ENCODE data around the gene A2M. TPM values are rescaled to one million over a fixed set of nuclear protein-coding genes. Genes with fewer than 3 reads are reported as not detected.

Gene A2M
- total and polyA plus RNA-seq, 2 of the 4 experiments (the other 2 are of a cell fraction) = 1.1 to 3.2 TPM

- Histone ChIP-seq H3K9ac (ENCODE audit: low read depth, low read length) (no peak overlapping the region), H3K23ac (ENCODE audit: low read depth, low read length) (no peak overlapping the region), H2BK15ac (ENCODE audit: low read depth, low read length) (no peak overlapping the region), H2BK20ac (ENCODE audit: low read depth, low read length) (no peak overlapping the region), H4K5ac (ENCODE audit: low read depth, low read length) (no peak overlapping the region), H3K18ac (ENCODE audit: low read depth, low read length) (no peak overlapping the region), H2AK9ac (replicated peaks; ENCODE audit: low read depth, low read length, poor library complexity) (no peak overlapping the region), H3K4me2 (ENCODE audit: low read depth, low read length) (no peak overlapping the region), H3K36me3 (ENCODE audit: control insufficient read depth, insufficient read depth, low read length) (no peaks in the 10 kb centered on the region), H2BK5ac (ENCODE audit: low read depth, low read length, poor library complexity, severe bottlenecking) (no peak overlapping the region), H3K9me1 (ENCODE audit: insufficient read depth, low read length) (no peaks in the 10 kb centered on the region), H3K4me3 (ENCODE audit: insufficient read depth, low read depth, low read length) (no peak overlapping the region), H3K14ac (replicated peaks; ENCODE audit: low read depth, low read length) (no peak overlapping the region), H4K91ac (ENCODE audit: insufficient read depth, low read depth, low read length) (no peak overlapping the region), H3K9me3 (ENCODE audit: control insufficient read depth, insufficient read depth, low read length) (no peaks in the 10 kb centered on the region), H3K4ac (ENCODE audit: low read depth, low read length) (no peak overlapping the region), H4K20me1 (ENCODE audit: insufficient read depth, low read length) (no peaks in the 10 kb centered on the region), H3K4me1 (ENCODE audit: control insufficient read depth, insufficient read depth, low read length) (no peaks in the 10 kb centered on the region; the same call in 1 of the 2 replicates), H3K56ac (ENCODE audit: extremely low read depth, insufficient read depth, low read length) (no peak overlapping the region), H3K27me3 (ENCODE audit: control insufficient read depth, insufficient read depth, low read length) (no peaks in the 10 kb centered on the region), H3K27ac (ENCODE audit: insufficient read depth, low read length) (no peak overlapping the region), H2BK120ac (ENCODE audit: low read depth, low read length) (no peak overlapping the region), H3K79me1 (ENCODE audit: low read depth in 1 of 2, low read length in 2 of 2) (no peaks in the 10 kb centered on the region), H2AFZ (replicated peaks; ENCODE audit: low read length, poor library complexity) (no peak overlapping the region), H4K8ac (ENCODE audit: low read depth in 2 of 2, low read length in 2 of 2) (no peak overlapping the region), H2AK5ac (ENCODE audit: low read depth, low read length) (no peak overlapping the region)
- ChIA-PET POLR2A (ENCODE audit: unreplicated experiment) (no interaction called here), CTCF (interaction anchor here (1.0 kb wide), 1 partner anchor 409 kb away, joined by 3 read pairs; no protein-coding TSS in a partner anchor)
- DNase-seq (no peak), ATAC-seq (ENCODE audit: low read depth) (no peak)
- BruUV-seq (replicated peaks) = no TSS peak
- intact Hi-C loops (cut with micrococcal nuclease) (no loop called here), in situ Hi-C loops (cut with MboI; ENCODE audit: low sequenced_read_pairs) (no loop called here), dilution Hi-C loops (cut with HindIII; ENCODE audit: low sequenced_read_pairs, unreplicated experiment) (no loop called here)
- TF ChIP-seq USF2 (IDR thresholded peaks at IDR 0.05; ENCODE audit: low read depth, low read length) = no peak
- no peak for TF ChIP-seq CHD1 (IDR thresholded peaks at IDR 0.05; ENCODE audit: low read depth, low read length)
- no peak for TF ChIP-seq NFE2L2 (IDR thresholded peaks at IDR 0.05; ENCODE audit: low read depth, low read length)
- no peak for TF ChIP-seq RFX5 (IDR thresholded peaks at IDR 0.05; ENCODE audit: low read depth, low read length)
- no peak for TF ChIP-seq SMC3 (IDR thresholded peaks at IDR 0.05; ENCODE audit: low read depth, low read length)
- TF ChIP-seq RAD21 (IDR thresholded peaks at IDR 0.05; ENCODE audit: low read length) = no peak
- TF ChIP-seq MXI1 (IDR thresholded peaks at IDR 0.05; ENCODE audit: borderline replicate concordance, low read depth, low read length) = no peak
- TF ChIP-seq MAFK (IDR thresholded peaks at IDR 0.05; ENCODE audit: low read depth, low read length) = no peak
- TF ChIP-seq BHLHE40 (IDR thresholded peaks at IDR 0.05; ENCODE audit: low read depth, low read length) = no peak
- TF ChIP-seq MAZ (IDR thresholded peaks at IDR 0.05; ENCODE audit: borderline replicate concordance, low read depth, low read length) = no peak
- no peak for TF ChIP-seq POLR2A (IDR thresholded peaks at IDR 0.05; ENCODE audit: low read depth, low read length)
- WGBS, 2 experiments (ENCODE audit: extremely low coverage in 2 of 2, insufficient read length in 1 of 2) = no CpG with 5 or more reads among the region's 9 CpGs
These were observed 49.5 kb downstream of the A2M start for GRCh38 chr12:9066183-9066623.
